ENCODE results near the gene AP4M1. TPM values are rescaled to one million over a fixed set of nuclear protein-coding genes. Genes with fewer than 3 reads are reported as not detected.

Gene AP4M1
- total RNA-seq, 4 donors from 2014 or later: 19.9 to 31.7 (median 26.1) TPM

DNA sequence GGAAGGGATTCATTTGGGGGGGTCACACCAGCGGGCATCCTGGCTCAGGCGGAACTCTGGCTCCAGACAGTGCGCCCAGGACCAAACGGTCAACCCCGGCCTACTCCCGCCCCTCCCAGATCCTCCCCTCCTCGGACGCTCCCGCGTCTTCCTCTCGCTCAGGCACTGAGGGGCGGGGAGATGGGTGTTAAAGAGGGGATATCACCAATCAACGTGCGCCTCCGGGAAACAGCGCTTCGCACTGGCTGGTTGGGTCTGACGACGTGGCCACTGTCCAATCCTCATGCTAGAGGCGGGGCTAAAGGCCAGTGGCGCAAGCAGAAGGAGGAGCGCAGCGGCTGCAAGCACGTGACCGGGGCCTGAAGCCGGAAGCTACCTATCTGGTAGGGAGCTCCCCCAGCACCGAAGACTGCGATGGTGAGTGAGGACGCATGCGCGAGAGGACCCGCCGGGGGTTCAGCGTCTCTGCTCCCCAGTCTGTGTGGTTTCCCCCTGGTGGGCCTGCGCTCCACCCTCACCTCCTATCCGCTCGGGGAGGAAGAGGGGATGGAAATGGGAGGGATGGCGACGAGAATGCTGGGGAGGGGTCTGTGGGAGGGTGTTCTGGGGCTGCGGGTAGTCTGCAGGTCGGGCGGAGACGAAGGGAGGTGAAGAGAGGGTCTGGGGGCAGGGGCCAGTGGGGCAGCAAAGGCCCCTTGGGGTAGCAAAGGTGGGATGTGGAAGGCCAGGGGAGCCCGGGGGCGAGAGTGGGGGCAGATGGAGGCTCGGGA is 47.3 kb downstream of the AP4M1 start, which contains the start of gene LAMTOR4:
TSS of gene LAMTOR4 (plus strand) at position 360 of the 770 bp plus-strand sequence. CDS start at position 415, 55 bp downstream.
- H3K4me1 ChIP-seq: peaks cover 10 to 34% (median 25%) of the 10 kb centered on the region in 4 donors
- peak; percentile 99 for DNase-seq (ENCODE audit: extremely low spot score)
- peak within 1 kb of the TSS; percentile 87 to 94 (median 92) for H3K27ac ChIP-seq (replicated peaks in 1 of 4)
- intact Hi-C loops (cut with DNase I): loop anchor here (1.0 kb wide), 1 partner anchor 21 kb away; no protein-coding TSS in a partner anchor
- H3K9me3 ChIP-seq: no peaks in the 10 kb centered on the region
- H3K27me3 ChIP-seq: no peaks in the 10 kb centered on the region
- TF ChIP-seq POLR2A (IDR thresholded peaks at IDR 0.05; ENCODE audit: low read depth) (no peak), EP300 (IDR thresholded peaks at IDR 0.05) (no peak), POLR2AphosphoS5 (IDR thresholded peaks at IDR 0.05) (peak; percentile 90 to 97)
- TF ChIP-seq, protein P1, sequence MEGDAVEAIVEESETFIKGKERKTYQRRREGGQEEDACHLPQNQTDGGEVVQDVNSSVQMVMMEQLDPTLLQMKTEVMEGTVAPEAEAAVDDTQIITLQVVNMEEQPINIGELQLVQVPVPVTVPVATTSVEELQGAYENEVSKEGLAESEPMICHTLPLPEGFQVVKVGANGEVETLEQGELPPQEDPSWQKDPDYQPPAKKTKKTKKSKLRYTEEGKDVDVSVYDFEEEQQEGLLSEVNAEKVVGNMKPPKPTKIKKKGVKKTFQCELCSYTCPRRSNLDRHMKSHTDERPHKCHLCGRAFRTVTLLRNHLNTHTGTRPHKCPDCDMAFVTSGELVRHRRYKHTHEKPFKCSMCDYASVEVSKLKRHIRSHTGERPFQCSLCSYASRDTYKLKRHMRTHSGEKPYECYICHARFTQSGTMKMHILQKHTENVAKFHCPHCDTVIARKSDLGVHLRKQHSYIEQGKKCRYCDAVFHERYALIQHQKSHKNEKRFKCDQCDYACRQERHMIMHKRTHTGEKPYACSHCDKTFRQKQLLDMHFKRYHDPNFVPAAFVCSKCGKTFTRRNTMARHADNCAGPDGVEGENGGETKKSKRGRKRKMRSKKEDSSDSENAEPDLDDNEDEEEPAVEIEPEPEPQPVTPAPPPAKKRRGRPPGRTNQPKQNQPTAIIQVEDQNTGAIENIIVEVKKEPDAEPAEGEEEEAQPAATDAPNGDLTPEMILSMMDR (IDR thresholded peaks at IDR 0.05): peak in 1 of 3 experiments; percentile 25
- H3K4me3 ChIP-seq: peak within 1 kb of the TSS; percentile 81 to 99 (median 90)
- WGBS: under 1% methylated on average over 33 of the region's 46 CpGs
- peaks cover 5 to 29% (median 7%) of the 10 kb centered on the region in 4 donors for H3K36me3 ChIP-seq

DNA sequence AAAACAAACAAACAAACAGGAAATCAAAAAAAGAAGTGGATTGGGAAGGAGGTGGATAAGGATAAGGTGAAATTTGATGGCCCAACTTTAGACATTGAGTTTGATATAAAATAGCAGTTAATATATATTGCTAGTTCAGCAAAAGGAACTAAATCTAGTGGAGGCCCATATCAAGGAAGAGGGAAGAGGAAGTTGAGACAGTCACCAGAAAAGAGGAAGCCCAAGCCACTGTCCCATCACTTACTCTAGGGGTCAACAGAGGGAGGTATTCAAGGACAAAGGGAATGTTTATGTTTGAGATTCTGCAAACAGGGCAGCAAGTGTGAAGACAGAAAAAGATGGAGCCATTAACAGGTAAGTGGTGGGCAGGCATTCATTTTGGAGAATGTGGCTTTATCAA is 51.0 kb downstream of the AP4M1 start:
- intact Hi-C loops (cut with DNase I): no loop called here
- DNase-seq (ENCODE audit: extremely low spot score): no peak
- Histone ChIP-seq H3K27ac (replicated peaks in 1 of 4) (no peak overlapping the region), H3K27me3 (no peaks in the 10 kb centered on the region), H3K9me3 (no peaks in the 10 kb centered on the region), H3K4me1 (peaks cover 16 to 62% (median 35%) of the 10 kb centered on the region in 4 donors), H3K36me3 (peaks cover 19 to 61% (median 40%) of the 10 kb centered on the region in 4 donors), H3K4me3 (no peak overlapping the region)
- TF ChIP-seq POLR2AphosphoS5 (IDR thresholded peaks at IDR 0.05) (no peak), POLR2A (IDR thresholded peaks at IDR 0.05; ENCODE audit: low read depth) (no peak), EP300 (IDR thresholded peaks at IDR 0.05) (no peak)
- TF ChIP-seq, protein P1 (IDR thresholded peaks at IDR 0.05): no peak

DNA sequence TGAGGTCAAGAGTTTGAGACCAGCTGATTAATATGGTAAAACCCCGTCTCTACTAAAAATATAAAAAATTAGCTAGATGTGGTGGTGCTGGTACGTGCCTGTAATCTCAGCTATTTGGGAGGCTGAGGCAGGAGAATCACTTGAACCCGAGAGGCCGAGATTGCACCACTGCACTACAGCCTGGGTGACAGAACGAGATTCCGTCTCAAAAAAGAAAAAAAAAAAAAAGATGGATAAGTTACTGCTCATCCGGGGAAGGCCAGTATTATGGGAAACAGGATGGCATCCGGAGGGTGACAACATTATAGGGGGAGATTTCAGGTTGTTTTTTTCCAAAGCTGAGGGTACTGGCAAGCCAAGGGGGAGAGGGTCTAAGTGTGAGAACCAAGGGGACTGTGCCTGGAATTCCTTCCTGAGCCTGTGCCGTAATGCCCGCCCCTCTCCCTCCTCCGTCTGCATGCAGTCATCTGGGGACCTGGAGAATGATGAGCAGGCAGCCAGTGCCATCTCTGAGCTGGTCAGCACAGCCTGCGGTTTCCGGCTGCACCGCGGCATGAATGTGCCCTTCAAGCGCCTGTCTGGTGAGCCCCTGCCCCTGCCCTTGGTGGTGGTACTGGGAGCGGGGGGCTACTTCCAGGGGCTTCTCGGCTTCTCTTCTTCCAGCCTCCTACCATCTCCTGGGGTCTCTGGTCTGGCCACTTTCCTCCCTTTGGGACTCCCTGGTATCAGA is 51.7 kb downstream of the AP4M1 start:
- intact Hi-C loops (cut with DNase I): no loop called here
- no peak for TF ChIP-seq POLR2AphosphoS5 (IDR thresholded peaks at IDR 0.05)
- TF ChIP-seq, protein P1 (IDR thresholded peaks at IDR 0.05): no peak
- no peak for TF ChIP-seq EP300 (IDR thresholded peaks at IDR 0.05)
- no peak for TF ChIP-seq POLR2A (IDR thresholded peaks at IDR 0.05; ENCODE audit: low read depth)

DNA sequence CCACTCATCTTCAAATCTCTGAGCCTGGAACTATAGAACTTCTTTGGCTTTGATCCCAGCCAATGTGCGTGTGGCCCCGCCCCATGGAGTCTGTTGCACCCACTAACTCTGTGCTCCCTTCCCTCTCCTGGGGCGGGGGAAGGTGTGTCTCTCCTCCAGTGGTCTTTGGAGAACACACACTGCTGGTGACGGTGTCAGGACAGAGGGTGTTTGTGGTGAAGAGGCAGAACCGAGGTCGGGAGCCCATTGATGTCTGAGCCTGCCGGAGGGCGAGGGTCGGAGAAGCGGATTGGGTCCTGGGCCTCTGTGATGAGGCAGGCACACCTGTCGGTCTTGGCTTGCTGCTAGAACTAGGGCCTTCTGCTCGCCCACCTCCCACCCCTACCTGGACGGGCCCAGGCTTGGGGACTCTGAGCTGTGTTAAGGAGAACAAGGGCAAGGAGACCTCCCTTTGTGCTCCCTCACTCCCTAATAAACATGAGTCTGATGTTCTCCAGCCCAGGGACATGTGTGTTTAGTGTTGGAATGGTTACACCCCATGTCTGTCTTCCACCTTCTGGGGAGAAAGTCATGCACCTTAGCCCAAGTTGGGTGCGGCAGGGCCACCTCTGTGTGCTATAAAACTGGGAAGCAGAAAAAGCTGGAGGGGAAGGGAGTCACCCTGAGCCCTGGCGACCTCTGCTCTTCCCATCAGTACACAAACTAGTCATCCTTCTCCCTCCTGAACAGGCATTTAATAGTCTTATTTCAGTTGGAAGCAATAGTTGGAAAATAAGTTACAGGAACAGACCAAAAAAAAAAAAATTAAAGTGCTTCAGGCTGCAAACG is 52.5 kb downstream of the AP4M1 start:
- no peaks in the 10 kb centered on the region for H3K9me3 ChIP-seq
- peaks cover 25 to 70% (median 40%) of the 10 kb centered on the region in 4 donors for H3K4me1 ChIP-seq
- H3K27ac ChIP-seq (replicated peaks in 1 of 4): peak overlapping the region in 1 of 4 donors; percentile 16
- no peak overlapping the region for H3K4me3 ChIP-seq
- TF ChIP-seq POLR2A (IDR thresholded peaks at IDR 0.05; ENCODE audit: low read depth) (no peak), POLR2AphosphoS5 (IDR thresholded peaks at IDR 0.05) (no peak), EP300 (IDR thresholded peaks at IDR 0.05) (no peak)
- TF ChIP-seq, protein P1 (IDR thresholded peaks at IDR 0.05): no peak
- no peak for DNase-seq (ENCODE audit: extremely low spot score)
- intact Hi-C loops (cut with DNase I): no loop called here
- WGBS: 79% methylated on average over 12 of the region's 16 CpGs
- H3K36me3 ChIP-seq: peaks cover 19 to 61% (median 40%) of the 10 kb centered on the region in 4 donors
- no peaks in the 10 kb centered on the region for H3K27me3 ChIP-seq

More for the DNA sequence above, 51.7 kb downstream of the AP4M1 start:
- H3K27ac ChIP-seq (replicated peaks in 1 of 4): peak overlapping the region in 1 of 4 donors; percentile 16
- no peaks in the 10 kb centered on the region for H3K27me3 ChIP-seq
- no peak overlapping the region for H3K4me3 ChIP-seq
- H3K9me3 ChIP-seq: no peaks in the 10 kb centered on the region
- WGBS: 86% methylated on average over 18 of the region's 18 CpGs
- peaks cover 23 to 65% (median 39%) of the 10 kb centered on the region in 4 donors for H3K4me1 ChIP-seq
- DNase-seq (ENCODE audit: extremely low spot score): no peak
- peaks cover 19 to 61% (median 40%) of the 10 kb centered on the region in 4 donors for H3K36me3 ChIP-seq
